Stimulated activated naive CD8-positive, alpha-beta T cell treated with anti-CD3 and anti-CD28 coated beads, Interleukin-15, amount 100 ng/mL, for 72 hours (primary cell): Measurements from ENCODE around the gene NAGS.
"Not testable (repeated sequence)": the region's sequence is repeated elsewhere in the genome, so short reads cannot be mapped to it uniquely, and the experiment has no call there.

Experiments
- ATAC-seq: fragments of 150-1000 bp; cut with Tn5 transposase; 2 replicates; pipeline ENCODE4 v1.10.0; 2021; ENCODE audit warnings: mild to moderate bottlenecking, moderate library complexity
- DNase-seq, 2 donors: peaks; one replicate each; pipeline ENCODE4 v3.0.0; 2021 to 2022
- H3K27ac Mint-ChIP-seq, 2 donors: one replicate each; pipeline ENCODE4 v1.8.0; 2022; ENCODE audit warnings: mild to moderate bottlenecking in 2 of 2, mixed read lengths in 2 of 2, moderate library complexity in 2 of 2
- H3K27me3 Mint-ChIP-seq: one replicate; pipeline ENCODE4 v1.8.0; 2022; ENCODE audit warnings: mixed read lengths
- H3K4me1 Mint-ChIP-seq: one replicate; pipeline ENCODE4 v1.8.0; 2022; ENCODE audit warnings: mild to moderate bottlenecking, mixed read lengths
- H3K4me3 Mint-ChIP-seq, 2 donors: one replicate each; pipeline ENCODE4 v1.8.0; 2022; ENCODE audit warnings: mild to moderate bottlenecking in 2 of 2, mixed read lengths in 2 of 2, moderate library complexity in 1 of 2
- H3K9me3 Mint-ChIP-seq, 2 donors: one replicate each; pipeline ENCODE4 v1.8.0; 2022; ENCODE audit warnings: mixed read lengths in 2 of 2

Gene NAGS

DNA sequence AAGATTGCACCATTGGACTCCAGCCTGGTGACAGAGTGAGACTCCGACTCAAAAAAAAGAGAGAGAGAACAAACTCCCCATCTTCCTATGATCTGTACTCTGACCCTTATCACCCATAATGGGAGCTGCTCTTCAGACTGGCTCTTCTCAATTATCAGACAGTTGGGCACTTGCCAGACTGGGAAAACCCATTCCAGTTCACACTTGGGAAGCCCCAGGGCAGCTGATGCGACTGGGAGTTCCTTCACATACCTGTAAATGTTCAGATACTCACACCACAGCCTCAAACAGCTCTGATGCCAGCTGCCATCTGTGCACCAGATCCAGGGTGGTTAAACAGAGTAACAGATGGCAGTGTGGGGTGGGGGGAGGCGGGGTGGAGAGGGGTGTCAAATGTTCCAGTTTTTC, 34.2 kb downstream of the NAGS start:
- ATAC-seq = no peak
- DNase-seq = no peak
- Mint-ChIP-seq H3K27ac (peak overlapping the region in 1 of 2 donors; percentile 82), H3K4me1 (peaks cover 36% of the 10 kb centered on the region), H3K27me3 (no peaks in the 10 kb centered on the region), H3K9me3 (no peaks in the 10 kb centered on the region), H3K4me3 (no peak overlapping the region)

DNA sequence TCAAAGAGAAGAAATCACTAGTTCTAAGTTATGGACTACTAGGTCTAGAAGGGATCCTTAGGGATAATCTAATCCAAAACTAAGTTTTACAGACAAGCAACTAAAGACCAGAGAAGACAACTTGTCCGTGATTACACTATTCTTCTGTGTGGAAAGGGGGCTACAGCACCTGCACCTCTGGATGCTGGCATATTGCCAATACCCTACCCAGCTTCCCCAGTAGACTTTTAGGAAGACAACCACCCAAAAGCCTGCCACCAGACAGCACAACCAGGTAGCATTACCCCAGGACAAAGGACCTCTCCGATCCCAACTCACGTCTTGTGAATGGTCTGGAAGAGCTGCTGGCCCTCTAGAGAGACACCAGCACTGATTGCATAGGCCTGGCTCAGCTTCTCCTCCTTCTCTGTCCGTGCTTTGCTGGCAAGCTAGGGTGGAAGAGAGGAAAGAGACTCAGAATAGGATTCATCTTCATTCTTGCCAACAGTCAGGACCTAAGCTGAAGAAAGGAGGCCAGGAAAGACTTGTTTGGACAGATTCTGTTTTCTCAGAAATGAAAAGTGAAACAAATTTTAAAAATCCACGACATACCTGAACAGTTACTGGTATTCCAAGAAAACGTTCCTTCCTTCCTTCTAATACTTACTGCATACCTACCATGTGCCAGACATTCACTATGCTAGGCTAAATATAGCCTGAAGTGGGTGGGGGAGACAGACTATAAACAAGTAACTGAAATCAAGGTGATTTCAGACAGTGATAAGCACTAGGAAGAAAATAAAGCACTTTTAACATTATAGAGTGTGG, 35.6 kb downstream of the NAGS start:
- Mint-ChIP-seq H3K27ac (peak overlapping the region in 1 of 2 donors; percentile 13), H3K9me3 (no peaks in the 10 kb centered on the region), H3K27me3 (no peaks in the 10 kb centered on the region), H3K4me3 (no peak overlapping the region), H3K4me1 (peaks cover 27% of the 10 kb centered on the region)
- no peak for ATAC-seq
- no peak for DNase-seq

DNA sequence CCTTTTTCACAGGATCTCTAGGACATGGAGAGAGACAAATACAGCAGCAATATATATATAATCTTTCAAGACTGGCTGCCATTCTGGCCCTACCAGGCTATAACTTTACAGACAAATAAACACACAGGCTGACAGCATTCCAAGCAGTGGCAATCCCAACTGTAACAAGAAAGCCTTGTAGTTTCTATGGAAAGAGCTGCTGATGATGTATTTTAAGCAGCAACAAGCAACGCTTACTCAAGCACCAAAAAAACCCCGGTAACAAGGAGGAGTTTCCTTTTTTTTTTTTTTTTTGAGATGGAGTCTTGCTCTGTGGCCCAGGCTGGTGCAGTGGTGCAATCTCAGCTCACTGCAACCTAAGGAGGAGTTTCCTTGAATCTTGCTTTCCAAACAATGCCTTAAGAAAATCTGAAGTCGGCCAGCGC, 38.9 kb downstream of the NAGS start:
- Mint-ChIP-seq H3K27ac (peak overlapping the region in 1 of 2 donors; percentile 71), H3K4me3 (no peak overlapping the region), H3K9me3 (no peaks in the 10 kb centered on the region), H3K27me3 (no peaks in the 10 kb centered on the region), H3K4me1 (peaks cover 27% of the 10 kb centered on the region)
- no peak for ATAC-seq
- DNase-seq = no peak

DNA sequence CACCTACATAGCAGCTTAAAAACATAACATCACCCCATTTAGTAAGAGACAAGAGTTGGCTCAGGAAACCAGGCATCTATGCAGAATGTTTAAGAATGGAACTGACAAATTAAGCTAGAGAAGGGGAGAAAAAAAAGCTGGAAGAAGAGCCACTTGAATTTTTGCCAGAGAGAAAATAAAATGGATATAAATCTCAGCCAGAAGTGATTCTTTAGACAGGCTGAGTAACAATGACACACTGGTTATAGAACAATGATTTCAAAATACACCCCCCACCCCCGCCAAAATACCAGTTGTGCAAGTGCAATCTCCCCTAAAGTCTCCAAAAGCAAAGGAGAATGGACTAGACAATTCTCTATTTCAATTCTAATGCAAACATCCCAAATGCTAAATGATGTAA, 39.6 kb downstream of the NAGS start:
- no peak for ATAC-seq
- H3K27me3 Mint-ChIP-seq = no peaks in the 10 kb centered on the region
- no peak overlapping the region for H3K4me3 Mint-ChIP-seq
- H3K9me3 Mint-ChIP-seq = no peaks in the 10 kb centered on the region
- peak overlapping the region in 1 of 2 donors; percentile 88 for H3K27ac Mint-ChIP-seq
- H3K4me1 Mint-ChIP-seq = peaks cover 27% of the 10 kb centered on the region
- no peak for DNase-seq

DNA sequence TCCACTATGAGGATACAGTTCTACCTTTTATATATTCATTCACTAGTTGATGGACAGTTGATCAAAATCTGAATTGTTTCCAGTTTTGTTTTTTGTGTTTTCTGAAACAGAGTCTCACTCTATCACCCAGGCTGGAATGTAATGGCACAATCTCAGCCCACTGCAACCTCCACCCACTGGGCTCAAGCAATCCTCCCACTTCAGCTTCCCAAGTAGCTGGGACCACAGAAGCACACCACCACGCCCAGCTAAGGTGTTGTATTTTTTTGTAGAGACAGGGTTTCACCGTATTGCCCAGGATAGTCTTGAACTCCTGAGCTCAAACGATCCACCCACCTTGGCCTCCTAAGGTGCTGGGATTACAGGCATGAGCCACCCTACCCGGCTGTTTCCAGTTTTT, 41.1 kb downstream of the NAGS start:
- no peak for ATAC-seq
- Mint-ChIP-seq H3K9me3 (no peaks in the 10 kb centered on the region), H3K4me3 (no peak overlapping the region), H3K4me1 (peaks cover 18% of the 10 kb centered on the region), H3K27ac (no peak overlapping the region), H3K27me3 (no peaks in the 10 kb centered on the region)
- DNase-seq = no peak

DNA sequence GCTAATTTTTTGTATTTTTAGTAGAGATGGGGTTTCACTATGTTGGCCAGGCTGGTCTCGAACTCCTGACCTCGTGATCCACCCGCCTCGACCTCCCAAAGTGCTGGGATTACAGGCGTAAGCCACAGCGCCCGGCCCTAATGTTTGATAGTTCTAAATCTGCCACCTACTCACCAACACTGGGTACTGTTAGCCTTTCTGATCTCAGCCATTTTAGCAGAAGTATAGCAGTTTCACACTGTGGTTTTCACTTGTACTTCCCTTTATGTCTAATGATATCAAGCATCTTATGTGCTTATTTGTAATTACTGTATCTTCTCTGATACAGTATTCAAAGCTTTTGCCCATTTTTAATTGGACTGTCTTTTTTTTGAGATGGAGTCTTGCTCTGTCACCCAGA, 42.5 kb downstream of the NAGS start:
- H3K4me1 Mint-ChIP-seq, ATAC-seq, H3K4me3 Mint-ChIP-seq, H3K9me3 Mint-ChIP-seq, DNase-seq, H3K27me3 Mint-ChIP-seq: not testable (repeated sequence)
- H3K27ac Mint-ChIP-seq = peak overlapping the region in 1 of 2 donors; percentile 78

DNA sequence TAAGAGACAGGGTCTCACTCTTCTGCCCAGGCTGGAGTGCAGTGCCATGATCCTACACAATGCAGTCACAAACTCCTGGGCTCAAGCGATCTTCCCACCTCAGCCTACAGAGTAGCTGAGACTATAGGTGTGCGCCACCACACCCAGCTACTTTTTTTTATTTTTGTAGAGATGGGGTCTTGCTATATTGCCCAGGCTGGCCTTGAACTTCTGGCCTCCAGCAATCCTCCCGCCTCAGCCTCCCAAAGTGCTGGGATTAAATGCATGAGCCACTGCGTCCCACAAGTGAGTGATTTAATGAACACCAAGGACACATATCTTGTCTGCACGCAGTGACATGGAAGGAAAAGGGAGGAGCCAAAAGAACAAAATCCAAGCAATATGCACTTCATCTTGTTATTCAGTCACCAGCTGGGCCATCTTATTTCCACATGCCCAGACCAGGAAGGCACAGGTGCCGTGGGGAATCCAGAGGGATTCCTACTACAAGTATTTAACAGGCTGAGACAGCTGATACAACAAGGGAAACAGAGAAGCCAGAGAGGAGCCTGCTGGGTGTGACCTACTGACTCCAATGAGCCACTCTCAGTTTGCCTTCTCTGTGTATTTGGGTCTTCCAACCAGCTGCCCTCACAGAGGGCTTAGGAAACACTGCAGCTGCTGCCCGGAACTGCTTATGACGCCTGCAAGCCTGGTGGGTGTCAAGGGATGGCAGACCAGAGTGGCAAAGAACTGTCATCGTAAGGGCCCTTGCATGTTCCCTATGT, 45.1 kb downstream of the NAGS start:
- ATAC-seq (no peak), DNase-seq (no peak)
- Mint-ChIP-seq H3K9me3 (no peaks in the 10 kb centered on the region), H3K4me1 (peaks cover 10% of the 10 kb centered on the region), H3K27ac (no peak overlapping the region), H3K27me3 (no peaks in the 10 kb centered on the region), H3K4me3 (no peak overlapping the region)

DNA sequence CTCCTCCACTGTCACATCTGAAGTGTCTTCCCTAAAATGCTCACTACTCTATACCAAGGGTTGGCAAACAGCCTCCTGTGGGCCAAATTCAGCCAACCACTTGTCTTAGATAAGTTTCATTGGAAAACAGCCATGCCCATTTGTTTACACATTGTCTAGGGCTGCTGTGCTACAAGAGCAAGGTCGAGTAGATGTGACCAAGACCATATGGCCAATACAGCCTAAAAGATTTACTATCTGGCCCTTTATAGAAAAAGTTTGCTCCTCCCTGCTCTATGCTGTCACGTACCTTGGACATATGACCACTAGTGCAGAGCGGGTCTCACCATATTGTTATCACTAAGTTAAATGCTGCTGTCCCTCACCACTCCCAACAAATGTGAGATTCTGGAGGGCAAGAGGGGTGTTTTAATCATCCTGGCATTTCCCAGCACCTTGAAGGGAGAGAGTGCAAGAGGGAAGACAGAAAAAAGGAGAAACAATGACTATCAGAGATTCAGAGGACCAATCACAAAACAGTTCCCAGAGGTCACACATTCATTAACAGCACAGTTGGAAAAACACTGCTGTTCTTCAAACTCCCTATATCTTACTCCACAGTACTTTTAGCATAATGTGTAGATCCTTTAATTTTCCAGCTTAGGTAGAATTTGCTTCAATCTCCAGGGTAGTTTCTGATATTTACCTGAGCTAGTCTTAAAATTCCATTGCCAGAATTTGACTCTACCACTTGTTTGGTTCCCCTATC, 48.9 kb downstream of the NAGS start:
- DNase-seq = no peak
- Mint-ChIP-seq H3K27ac (peak overlapping the region; percentile 46 to 49), H3K4me1 (peaks cover 13% of the 10 kb centered on the region), H3K9me3 (no peaks in the 10 kb centered on the region), H3K4me3 (no peak overlapping the region), H3K27me3 (no peaks in the 10 kb centered on the region)
- no peak for ATAC-seq
